ENCODE data around the gene C1QTNF9. TPM values are rescaled to one million over a fixed set of nuclear protein-coding genes. Genes with fewer than 3 reads are reported as not detected.
A peak's percentile ranks its signal among the peaks of the same experiment; 100 is the strongest.
"Not testable (repeated sequence)": the region's sequence is repeated elsewhere in the genome, so short reads cannot be mapped to it uniquely, and the experiment has no call there.

C1QTNF9 gene
- total RNA-seq, 6 experiments from 2014 or later: 0.11 to 0.21 (median 0.17) TPM; not detected in 2

GRCh38 chr13:24322470-24322869 lies 13.1 kb downstream of the C1QTNF9 start:
- H3K4me3 ChIP-seq; H3K27me3 ChIP-seq; H3K9me3 ChIP-seq; DNase-seq; H3K4me1 ChIP-seq; intact Hi-C loops (cut with DNase I); H3K27ac ChIP-seq; H3K36me3 ChIP-seq: not testable (repeated sequence)
- peak; percentile 52 to 84 (median 61) for ATAC-seq
- WGBS (ENCODE audit: insufficient coverage, low coverage, low lambda C conversion rate, missing lambda C conversion rate): 88% methylated on average over 1 of the region's 2 CpGs
- peak in 2 of 4 donors; percentile 18 to 29 for TF ChIP-seq CTCF (IDR thresholded peaks at IDR 0.05)

DNA sequence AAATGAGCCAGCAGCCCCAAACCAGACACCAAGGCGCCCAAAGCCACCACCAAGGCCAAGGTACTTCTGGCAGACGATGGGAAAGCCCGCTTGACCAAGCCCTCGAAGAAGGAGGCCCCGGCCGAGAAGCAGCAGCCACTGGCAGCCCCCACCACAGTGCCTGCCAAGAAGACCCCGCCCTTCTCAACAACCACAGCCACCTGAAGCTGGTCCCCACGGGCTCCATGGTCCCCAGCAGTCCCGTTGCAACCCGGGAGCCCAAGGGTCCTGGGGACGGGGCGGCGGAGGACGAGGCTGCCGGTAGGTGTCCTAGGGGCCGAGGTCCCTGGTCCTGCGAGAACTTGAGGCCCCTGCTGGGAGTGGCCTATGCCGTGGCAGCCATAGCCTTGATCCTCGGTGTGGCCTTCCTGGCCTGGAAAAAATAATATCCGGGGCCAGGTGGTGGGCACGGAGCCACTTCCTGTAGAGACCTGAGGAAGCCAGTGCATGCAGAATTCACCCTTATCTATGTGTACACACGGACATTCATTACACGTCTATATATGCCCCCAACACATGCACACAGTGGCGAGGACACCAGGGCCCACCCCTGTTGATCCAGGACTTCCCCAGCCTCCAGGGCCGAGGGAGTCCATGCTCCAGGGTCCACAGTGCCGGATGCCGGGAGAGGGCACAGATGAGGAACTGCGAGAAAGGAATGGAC lies 13.8 kb downstream of the C1QTNF9 start:
- intact Hi-C loops (cut with DNase I): no loop called here

DNA sequence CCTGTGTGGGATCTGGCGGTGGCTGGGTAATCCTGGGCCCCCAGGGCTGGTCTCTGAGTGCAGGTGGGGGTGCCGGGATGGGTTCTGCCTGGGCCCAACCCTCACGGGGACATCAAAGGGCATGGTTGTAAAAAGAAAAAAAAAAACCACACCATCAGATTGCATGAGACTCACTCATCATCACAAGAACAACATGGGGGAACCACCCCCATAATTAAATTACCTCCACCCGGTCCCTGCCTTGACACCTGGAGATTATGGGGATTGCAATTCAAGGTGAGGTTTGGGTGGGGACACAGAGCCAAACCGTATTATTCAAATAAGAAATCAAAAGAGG lies 14.3 kb downstream of the C1QTNF9 start:
- H3K27me3 ChIP-seq: peaks cover 0 to 7% of the 10 kb centered on the region in 2 donors
- no peak for TF ChIP-seq CTCF (IDR thresholded peaks at IDR 0.05)
- TF ChIP-seq POLR2A (IDR thresholded peaks at IDR 0.05): no peak

More for the DNA sequence above, 13.8 kb downstream of the C1QTNF9 start:
- DNase-seq: no peak
- Histone ChIP-seq H3K27me3 (peaks cover 0 to 7% of the 10 kb centered on the region in 2 donors), H3K27ac (no peak overlapping the region), H3K4me1 (no peaks in the 10 kb centered on the region), H3K9me3 (no peaks in the 10 kb centered on the region), H3K4me3 (no peak overlapping the region), H3K36me3 (no peaks in the 10 kb centered on the region)
- peak in 1 of 4 donors; percentile 25 for ATAC-seq
- TF ChIP-seq CTCF (IDR thresholded peaks at IDR 0.05) (no peak), POLR2A (IDR thresholded peaks at IDR 0.05) (no peak)
- WGBS (ENCODE audit: insufficient coverage, low coverage, low lambda C conversion rate, missing lambda C conversion rate): 74% methylated on average over 6 of the region's 28 CpGs

GRCh38 chr13:24327598-24327997 lies 18.2 kb downstream of the C1QTNF9 start:
- 83% methylated on average over 16 of the region's 23 CpGs for WGBS (ENCODE audit: insufficient coverage, low coverage, low lambda C conversion rate, missing lambda C conversion rate)
- DNase-seq; H3K4me1 ChIP-seq; H3K9me3 ChIP-seq; H3K4me3 ChIP-seq; H3K27me3 ChIP-seq; intact Hi-C loops (cut with DNase I); H3K27ac ChIP-seq; H3K36me3 ChIP-seq; ATAC-seq: not testable (repeated sequence)

More for the DNA sequence above, 14.3 kb downstream of the C1QTNF9 start:
- H3K4me3 ChIP-seq: no peak overlapping the region
- H3K36me3 ChIP-seq: no peaks in the 10 kb centered on the region
- no peak for ATAC-seq
- WGBS (ENCODE audit: insufficient coverage, low coverage, low lambda C conversion rate, missing lambda C conversion rate): 77% methylated on average over 4 of the region's 5 CpGs
- no peaks in the 10 kb centered on the region for H3K4me1 ChIP-seq
- no peaks in the 10 kb centered on the region for H3K9me3 ChIP-seq
- intact Hi-C loops (cut with DNase I): no loop called here
- no peak for DNase-seq
- H3K27ac ChIP-seq: no peak overlapping the region

- DNase-seq: no peak
- TF ChIP-seq CTCF (IDR thresholded peaks at IDR 0.05) (no peak), POLR2A (IDR thresholded peaks at IDR 0.05) (no peak)
- Histone ChIP-seq H3K27ac (no peak overlapping the region), H3K36me3 (no peaks in the 10 kb centered on the region), H3K4me3 (no peak overlapping the region), H3K9me3 (no peaks in the 10 kb centered on the region), H3K4me1 (no peaks in the 10 kb centered on the region), H3K27me3 (peaks cover 0 to 7% of the 10 kb centered on the region in 2 donors)
- intact Hi-C loops (cut with DNase I): no loop called here
- 27% methylated on average over 15 of the region's 38 CpGs for WGBS (ENCODE audit: insufficient coverage, low coverage, low lambda C conversion rate, missing lambda C conversion rate)
- ATAC-seq: no peak
These were observed 18.8 kb downstream of the C1QTNF9 start for GRCh38 chr13:24328145-24328544.

All from right lobe of liver (tissue), 6 donors.